K562 (cell line): ENCODE data around the gene CYB5R3. TPM values are rescaled to one million over a fixed set of nuclear protein-coding genes. Genes with fewer than 3 reads are reported as not detected.

Source experiments
- ARID1B ChIP-seq: fragments of 450-650 bp; IDR thresholded peaks from 2 replicates; pipeline ENCODE4 v1.6.1; 2016; ENCODE audit warnings: antibody characterized with exemption, mild to moderate bottlenecking, inconsistent platforms
- BHLHE40 ChIP-seq: IDR thresholded peaks from 2 replicates; pipeline ENCODE4 v1.6.1; 2011; ENCODE audit warnings: low read length, improper control_type of control experiment
- CREBBP ChIP-seq: IDR thresholded peaks from one replicate; pipeline ENCODE4 v1.6.1; 2012; ENCODE audit warnings: low read depth, mild to moderate bottlenecking, control low read depth, inconsistent platforms, low read length
- GTF2A2 ChIP-seq: IDR thresholded peaks from 2 replicates; pipeline ENCODE4 v1.6.1; 2016; ENCODE audit warnings: mild to moderate bottlenecking, missing genetic modification characterization, missing compliant biosample characterization
- HLTF ChIP-seq: fragments of 450-650 bp; IDR thresholded peaks from 2 replicates; pipeline ENCODE4 v1.6.1; 2016
- HMG20B ChIP-seq: fragments of 250-450 bp; sonication (Bioruptor Pico); IDR thresholded peaks from 2 replicates; pipeline ENCODE4 v1.5.0; 2021; ENCODE audit warnings: mild to moderate bottlenecking
- JUN ChIP-seq, 2 experiments: sonication (generic) in 1 of 2; formaldehyde crosslinking in 1 of 2; IDR thresholded peaks; 2 replicates each; pipeline versions ENCODE4 v1.6.1 to v1.8.0; 2012 to 2022; ENCODE audit warnings: borderline replicate concordance in 2 of 2, mild to moderate bottlenecking in 2 of 2, improper control_type of control experiment in 1 of 2, low read depth in 1 of 2, low read length in 1 of 2, missing genetic modification reagents in 1 of 2
- KLF16 ChIP-seq: IDR thresholded peaks from 2 replicates; pipeline ENCODE4 v1.6.1; 2016; ENCODE audit warnings: antibody characterized with exemption
- MTA2 ChIP-seq: fragments of 450-650 bp; IDR thresholded peaks from 2 replicates; pipeline ENCODE4 v1.6.1; 2016; ENCODE audit warnings: low read depth
- NFATC3 ChIP-seq: fragments of 450-650 bp; IDR thresholded peaks from 2 replicates; pipeline ENCODE4 v1.6.1; 2017; ENCODE audit warnings: mild to moderate bottlenecking
- SMARCE1 ChIP-seq: fragments of 450-650 bp; IDR thresholded peaks from 2 replicates; pipeline ENCODE4 v1.7.1; 2016; ENCODE audit warnings: mild to moderate bottlenecking
- SOX6 ChIP-seq: fragments of 450-650 bp; IDR thresholded peaks from 2 replicates; pipeline ENCODE4 v1.6.1; 2014; ENCODE audit warnings: mild to moderate bottlenecking
- TARDBP ChIP-seq: fragments of 450-650 bp; IDR thresholded peaks from 2 replicates; pipeline ENCODE4 v1.6.1; 2016
- TCF3 ChIP-seq: sonication (generic); formaldehyde crosslinking; IDR thresholded peaks from 2 replicates; pipeline ENCODE4 v1.4.0; 2020; ENCODE audit warnings: mild to moderate bottlenecking, missing genetic modification reagents
- ZFX ChIP-seq: sonication (generic); formaldehyde crosslinking; IDR thresholded peaks from 2 replicates; pipeline ENCODE4 v1.8.0; 2022; ENCODE audit warnings: mild to moderate bottlenecking, missing genetic modification reagents, moderate library complexity
- ZNF324 ChIP-seq: fragments of 250-450 bp; sonication (Bioruptor Pico); IDR thresholded peaks from 2 replicates; pipeline ENCODE4 v1.4.0; 2020; ENCODE audit warnings: mild to moderate bottlenecking
- polyA plus RNA-seq, 8 experiments: library from polyadenylated mRNA; depleted of rRNA in 4 of 8; stranded (reverse) in 5 of 8; unstranded in 3 of 8; fragments of >200 nt; fragmentation: Nextera tagmentation in 2 of 8; fragmentation: Illumina TruSeq in 1 of 8; extraction: Ambion mirVana in 2 of 8; extraction: Trizol in 1 of 8; gene quantifications; 2 replicates each; pipeline versions ENCODE4 v1.2.1 to v1.2.3, GENCODE V29; 2011 to 2014; ENCODE audit warnings: inconsistent platforms in 1 of 8, missing spikeins in 1 of 8
- total RNA-seq, 7 experiments: library from RNA; depleted of rRNA in 6 of 7; stranded (reverse); fragments of >200 nt in 6 of 7; fragmentation: Illumina TruSeq in 2 of 7; extraction: Trizol in 2 of 7; gene quantifications; 2 replicates each; pipeline versions ENCODE4 v1.2.1 to v1.2.3, GENCODE V29; 2011 to 2021; ENCODE audit warnings: low replicate concordance in 1 of 7
- TF ChIP-seq, protein P1 (sequence below): fragments of 450-650 bp; formaldehyde crosslinking; IDR thresholded peaks from 2 replicates; pipeline ENCODE4 v1.4.0; 2020; ENCODE audit warnings: mild to moderate bottlenecking, mixed read lengths
- TF ChIP-seq, protein P2 (sequence below): fragments of 450-650 bp; formaldehyde crosslinking; IDR thresholded peaks from 2 replicates; pipeline ENCODE4 v1.4.0; 2020; ENCODE audit warnings: mild to moderate bottlenecking
- TF ChIP-seq, protein P3 (sequence below), 2 experiments: fragments of 450-650 bp in 1 of 2; sonication (generic) in 1 of 2; formaldehyde crosslinking; conservative IDR thresholded peaks; 2 replicates each; pipeline versions ENCODE4 v1.4.0 to v1.8.1; 2020 to 2022; ENCODE audit warnings: mild to moderate bottlenecking in 1 of 2, missing genetic modification reagents in 1 of 2
- TF ChIP-seq, protein P4 (sequence below): fragments of 150-350 bp; IDR thresholded peaks from 2 replicates; pipeline ENCODE4 v1.6.1; 2014; ENCODE audit warnings: low read depth, mild to moderate bottlenecking, low read length, borderline replicate concordance

The CYB5R3 gene
- total and polyA plus RNA-seq, 9 of the 15 experiments (the other 6 are each of a cell fraction or from before 2014, with no cell fraction given): 1.4 to 66.8 (median 23.4) TPM

DNA sequence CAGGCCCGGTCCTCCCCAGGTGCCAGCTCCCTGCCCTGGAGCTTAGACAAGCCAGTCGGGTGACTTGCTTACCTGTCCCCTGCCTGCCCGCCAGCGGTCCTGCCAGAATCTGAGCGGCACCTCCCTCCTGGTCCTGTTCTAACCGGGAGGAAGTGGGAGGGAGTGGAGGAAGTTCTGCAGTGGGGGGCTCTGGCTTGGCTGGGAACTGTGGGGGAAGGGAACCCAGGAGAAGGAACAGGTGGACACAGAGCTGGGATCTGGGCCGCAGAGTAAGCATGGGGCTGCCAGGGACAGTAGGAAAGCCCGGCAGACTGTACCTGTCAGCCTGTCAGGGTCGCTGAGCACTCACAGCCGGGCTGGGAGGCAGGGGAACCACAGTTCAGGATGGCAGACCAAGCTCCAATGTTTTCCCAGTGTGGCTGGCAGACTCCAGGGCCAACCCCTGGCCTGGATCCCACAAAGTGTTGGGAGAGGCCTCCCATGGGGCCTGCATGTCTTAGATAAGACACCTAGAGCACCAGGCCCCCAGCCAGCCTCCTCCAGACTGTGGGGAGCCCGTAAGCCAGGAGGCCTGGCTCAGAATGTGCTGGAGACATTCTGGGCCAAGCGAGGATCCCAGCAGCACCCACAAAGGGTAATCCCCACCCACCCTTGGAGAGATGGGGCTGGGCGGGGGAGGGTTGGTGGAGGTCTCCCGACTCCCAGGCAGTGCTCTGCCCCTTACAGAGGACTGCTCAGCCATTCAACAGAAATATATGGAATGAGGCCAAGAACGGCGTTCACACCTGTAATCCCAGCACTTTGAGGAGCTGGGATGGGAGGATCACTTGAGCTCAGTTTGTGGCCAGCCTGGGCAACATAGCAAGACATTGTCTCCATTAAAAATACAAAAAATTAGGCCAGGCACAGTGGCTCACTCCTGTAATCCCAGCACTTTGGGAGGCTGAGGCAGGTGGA, 2.3 kb downstream of the CYB5R3 start (continued):
- TF ChIP-seq, protein P1, sequence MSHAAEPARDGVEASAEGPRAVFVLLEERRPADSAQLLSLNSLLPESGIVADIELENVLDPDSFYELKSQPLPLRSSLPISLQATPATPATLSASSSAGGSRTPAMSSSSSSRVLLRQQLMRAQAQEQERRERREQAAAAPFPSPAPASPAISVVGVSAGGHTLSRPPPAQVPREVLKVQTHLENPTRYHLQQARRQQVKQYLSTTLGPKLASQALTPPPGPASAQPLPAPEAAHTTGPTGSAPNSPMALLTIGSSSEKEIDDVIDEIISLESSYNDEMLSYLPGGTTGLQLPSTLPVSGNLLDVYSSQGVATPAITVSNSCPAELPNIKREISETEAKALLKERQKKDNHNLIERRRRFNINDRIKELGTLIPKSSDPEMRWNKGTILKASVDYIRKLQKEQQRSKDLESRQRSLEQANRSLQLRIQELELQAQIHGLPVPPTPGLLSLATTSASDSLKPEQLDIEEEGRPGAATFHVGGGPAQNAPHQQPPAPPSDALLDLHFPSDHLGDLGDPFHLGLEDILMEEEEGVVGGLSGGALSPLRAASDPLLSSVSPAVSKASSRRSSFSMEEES: no peak
- TF ChIP-seq, protein P2, sequence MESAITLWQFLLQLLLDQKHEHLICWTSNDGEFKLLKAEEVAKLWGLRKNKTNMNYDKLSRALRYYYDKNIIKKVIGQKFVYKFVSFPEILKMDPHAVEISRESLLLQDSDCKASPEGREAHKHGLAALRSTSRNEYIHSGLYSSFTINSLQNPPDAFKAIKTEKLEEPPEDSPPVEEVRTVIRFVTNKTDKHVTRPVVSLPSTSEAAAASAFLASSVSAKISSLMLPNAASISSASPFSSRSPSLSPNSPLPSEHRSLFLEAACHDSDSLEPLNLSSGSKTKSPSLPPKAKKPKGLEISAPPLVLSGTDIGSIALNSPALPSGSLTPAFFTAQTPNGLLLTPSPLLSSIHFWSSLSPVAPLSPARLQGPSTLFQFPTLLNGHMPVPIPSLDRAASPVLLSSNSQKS (CRISPR knock-in tag): no peak
- TF ChIP-seq JUN (IDR thresholded peaks at IDR 0.05; ENCODE audit: borderline replicate concordance, low read depth, low read length): no peak
- TF ChIP-seq JUN (CRISPR knock-in tag; IDR thresholded peaks at IDR 0.05; ENCODE audit: borderline replicate concordance): no peak
- TF ChIP-seq SOX6: 0 out of 2 replicates have a peak, but pooled peaks have one; percentile 26
- TF ChIP-seq ZNF324 (CRISPR knock-in tag): no peak
- TF ChIP-seq CREBBP: no peak
- TF ChIP-seq KLF16: peak; percentile 47; the same call in 1 of the 2 replicates
- TF ChIP-seq HLTF: no peak
- peak; percentile 49 for TF ChIP-seq ZFX
- TF ChIP-seq ARID1B: peak; percentile 88
- TF ChIP-seq MTA2: peak; percentile 40; the same call in 1 of the 2 replicates
- no peak for TF ChIP-seq BHLHE40
- TF ChIP-seq, protein P3, sequence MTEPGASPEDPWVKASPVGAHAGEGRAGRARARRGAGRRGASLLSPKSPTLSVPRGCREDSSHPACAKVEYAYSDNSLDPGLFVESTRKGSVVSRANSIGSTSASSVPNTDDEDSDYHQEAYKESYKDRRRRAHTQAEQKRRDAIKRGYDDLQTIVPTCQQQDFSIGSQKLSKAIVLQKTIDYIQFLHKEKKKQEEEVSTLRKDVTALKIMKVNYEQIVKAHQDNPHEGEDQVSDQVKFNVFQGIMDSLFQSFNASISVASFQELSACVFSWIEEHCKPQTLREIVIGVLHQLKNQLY (CRISPR knock-in tag; conservative IDR thresholded peaks at IDR 0.05): no peak
- TF ChIP-seq, protein P4, sequence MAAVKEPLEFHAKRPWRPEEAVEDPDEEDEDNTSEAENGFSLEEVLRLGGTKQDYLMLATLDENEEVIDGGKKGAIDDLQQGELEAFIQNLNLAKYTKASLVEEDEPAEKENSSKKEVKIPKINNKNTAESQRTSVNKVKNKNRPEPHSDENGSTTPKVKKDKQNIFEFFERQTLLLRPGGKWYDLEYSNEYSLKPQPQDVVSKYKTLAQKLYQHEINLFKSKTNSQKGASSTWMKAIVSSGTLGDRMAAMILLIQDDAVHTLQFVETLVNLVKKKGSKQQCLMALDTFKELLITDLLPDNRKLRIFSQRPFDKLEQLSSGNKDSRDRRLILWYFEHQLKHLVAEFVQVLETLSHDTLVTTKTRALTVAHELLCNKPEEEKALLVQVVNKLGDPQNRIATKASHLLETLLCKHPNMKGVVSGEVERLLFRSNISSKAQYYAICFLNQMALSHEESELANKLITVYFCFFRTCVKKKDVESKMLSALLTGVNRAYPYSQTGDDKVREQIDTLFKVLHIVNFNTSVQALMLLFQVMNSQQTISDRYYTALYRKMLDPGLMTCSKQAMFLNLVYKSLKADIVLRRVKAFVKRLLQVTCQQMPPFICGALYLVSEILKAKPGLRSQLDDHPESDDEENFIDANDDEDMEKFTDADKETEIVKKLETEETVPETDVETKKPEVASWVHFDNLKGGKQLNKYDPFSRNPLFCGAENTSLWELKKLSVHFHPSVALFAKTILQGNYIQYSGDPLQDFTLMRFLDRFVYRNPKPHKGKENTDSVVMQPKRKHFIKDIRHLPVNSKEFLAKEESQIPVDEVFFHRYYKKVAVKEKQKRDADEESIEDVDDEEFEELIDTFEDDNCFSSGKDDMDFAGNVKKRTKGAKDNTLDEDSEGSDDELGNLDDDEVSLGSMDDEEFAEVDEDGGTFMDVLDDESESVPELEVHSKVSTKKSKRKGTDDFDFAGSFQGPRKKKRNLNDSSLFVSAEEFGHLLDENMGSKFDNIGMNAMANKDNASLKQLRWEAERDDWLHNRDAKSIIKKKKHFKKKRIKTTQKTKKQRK: no peak
- TF ChIP-seq TARDBP: no peak
- peak; percentile 87 for TF ChIP-seq TCF3 (CRISPR knock-in tag)
- no peak for TF ChIP-seq NFATC3
- 0 out of 2 replicates have a peak, but pooled peaks have one; percentile 39 for TF ChIP-seq SMARCE1
- no peak for TF ChIP-seq GTF2A2 (tag)
- TF ChIP-seq HMG20B (CRISPR knock-in tag): no peak
